PFSK-1 (cell line): ENCODE results near the gene CACNA1A.

ENCODE experiments used
- FOXP2 ChIP-seq: optimal IDR thresholded peaks from 2 replicates; pipeline ENCODE3; 2011; ENCODE audit warnings: borderline replicate concordance, control low read depth, inconsistent platforms; ENCODE audit not compliant: insufficient read depth; ENCODE audit errors: extremely low read length, extremely low read depth
- POLR2AphosphoS5 ChIP-seq: IDR thresholded peaks from 2 replicates; pipeline ENCODE4 v1.6.1; 2012; ENCODE audit warnings: low read depth, mild to moderate bottlenecking, control low read depth, low read length, moderate library complexity
- REST ChIP-seq, 2 experiments: IDR thresholded peaks; 2 replicates each; pipeline versions ENCODE4 v1.6.1 to v1.8.0; 2011 to 2012; ENCODE audit warnings: low read depth in 2 of 2, low read length in 2 of 2, control low read depth in 1 of 2, inconsistent platforms in 1 of 2, mild to moderate bottlenecking in 1 of 2, moderate library complexity in 1 of 2; ENCODE audit not compliant: insufficient read depth in 1 of 2
- SIN3A ChIP-seq: IDR thresholded peaks from 2 replicates; pipeline ENCODE4 v1.6.1; 2012; ENCODE audit warnings: mild to moderate bottlenecking, low read length, moderate library complexity, borderline replicate concordance; ENCODE audit not compliant: insufficient read depth
- TAF1 ChIP-seq: IDR thresholded peaks from 2 replicates; pipeline ENCODE4 v1.6.1; 2012; ENCODE audit warnings: low read length, control low read depth, borderline replicate concordance; ENCODE audit not compliant: insufficient read depth

GRCh38 chr19:13211426-13212308, 294.6 kb downstream of the CACNA1A start:
- TF ChIP-seq SIN3A: no peak
- no peak for TF ChIP-seq POLR2AphosphoS5
- no peak for TF ChIP-seq TAF1
- TF ChIP-seq REST (IDR thresholded peaks at IDR 0.05; ENCODE audit: insufficient read depth in 1 of 2, low read depth in 2 of 2, low read length in 2 of 2): no peak
- no peak for TF ChIP-seq FOXP2
